Stimulated activated CD4-positive, alpha-beta T cell treated with anti-CD3 and anti-CD28 coated beads, Interleukin-2, amount 100 ng/mL, for 48 hours (primary cell): ENCODE measurements around the gene RPP21.

ENCODE experiments used
- DNase-seq, 2 donors: peaks; one replicate each; pipeline ENCODE4 v3.0.0-alpha.2; 2020

RPP21 gene

GRCh38 chr6:30386166-30386565, 41.2 kb downstream of the RPP21 start:
- DNase-seq, result no peak

GRCh38 chr6:30391240-30391639, 46.3 kb downstream of the RPP21 start:
- no peak for DNase-seq

- no peak for DNase-seq
These were observed 49.2 kb downstream of the RPP21 start for GRCh38 chr6:30394139-30394538.
